B cell (primary cell): Measurements from ENCODE around the gene CBX3. TPM values are rescaled to one million over a fixed set of nuclear protein-coding genes. Genes with fewer than 3 reads are reported as not detected.

ENCODE experiments used
- ATAC-seq: fragments of 200-7000 bp; cut with Tn5 transposase; one replicate; pipeline ENCODE4 v1.10.0; 2021; ENCODE audit warnings: low read depth, mild to moderate bottlenecking, moderate number of reproducible peaks, moderate library complexity
- CTCF ChIA-PET: fragments of 350-600 bp; sonication (Branson Sonifier 250); formaldehyde crosslinking; loops from one replicate; lab custom pipeline; 2021; ENCODE audit warnings: antibody characterized with exemption, inconsistent platforms; lab: Charles Lee
- POLR2A ChIA-PET: fragments of 350-600 bp; sonication (Branson Sonifier 250); formaldehyde crosslinking; loops from one replicate; lab custom pipeline; 2021; ENCODE audit warnings: antibody characterized with exemption; lab: Charles Lee
- DNase-seq: peaks from one replicate; pipeline ENCODE4 v3.0.0; 2013
- H2AFZ ChIP-seq: 2 replicates; pipeline ENCODE4 v1.6.1; 2012; ENCODE audit warnings: mild to moderate bottlenecking, low read depth, low read length; ENCODE audit not compliant: insufficient read depth, poor library complexity, severe bottlenecking
- H3K27ac ChIP-seq, 2 donors: 1 replicate in 1 of 2; 2 replicates in 1 of 2; pipeline ENCODE4 v1.5.1; 2012 to 2013; ENCODE audit warnings: low read length in 2 of 2, mild to moderate bottlenecking in 2 of 2, moderate library complexity in 1 of 2
- H3K27me3 ChIP-seq, 4 experiments: fragments of 200-600 bp in 1 of 4; sonication (generic) in 1 of 4; replicated peaks in 1 of 4; 1 replicate in 2 of 4; 2 replicates in 2 of 4; pipeline versions ENCODE4 v1.6.1 to v1.7.0; 2013 to 2016; ENCODE audit warnings: low read length in 3 of 4, mild to moderate bottlenecking in 2 of 4, mixed read lengths in 1 of 4, moderate library complexity in 1 of 4; ENCODE audit not compliant: insufficient read depth in 4 of 4, control insufficient read depth in 3 of 4; ENCODE audit errors: control extremely low read depth in 1 of 4
- H3K36me3 ChIP-seq, 2 experiments: replicated peaks in 1 of 2; 1 replicate in 1 of 2; 2 replicates in 1 of 2; pipeline versions ENCODE4 v1.6.1 to v1.7.1; 2013; ENCODE audit warnings: low read length in 1 of 2; ENCODE audit not compliant: insufficient read depth in 2 of 2, control insufficient read depth in 1 of 2; ENCODE audit errors: control extremely low read depth in 1 of 2, extremely low read depth in 1 of 2
- H3K4me1 ChIP-seq, 2 donors: fragments of 200-600 bp in 1 of 2; sonication (generic) in 1 of 2; 1 replicate in 1 of 2; 2 replicates in 1 of 2; pipeline versions ENCODE4 v1.5.1 to v1.6.1; 2013 to 2017; ENCODE audit warnings: low read length in 2 of 2; ENCODE audit not compliant: control insufficient read depth in 2 of 2, insufficient read depth in 2 of 2
- H3K4me2 ChIP-seq: replicated peaks from 2 replicates; pipeline ENCODE3; 2012; ENCODE audit warnings: mild to moderate bottlenecking, low read depth, low read length; ENCODE audit not compliant: poor library complexity, severe bottlenecking
- H3K4me3 ChIP-seq, 5 experiments: fragments of 200-600 bp in 1 of 5; sonication (generic) in 1 of 5; 1 replicate in 3 of 5; 2 replicates in 2 of 5; pipeline versions ENCODE4 v1.5.1 to v1.7.0; 2011 to 2016; ENCODE audit warnings: low read length in 4 of 5, mild to moderate bottlenecking in 4 of 5, low read depth in 2 of 5, control low read depth in 1 of 5, moderate library complexity in 1 of 5; ENCODE audit not compliant: insufficient read depth in 1 of 5; ENCODE audit errors: control extremely low read depth in 1 of 5, extremely low read depth in 1 of 5
- H3K79me2 ChIP-seq: fragments of 200-600 bp; sonication (generic); one replicate; pipeline ENCODE4 v1.6.0; 2016; ENCODE audit warnings: low read length; ENCODE audit not compliant: control insufficient read depth, insufficient read depth
- H3K9ac ChIP-seq: fragments of 200-600 bp; sonication (generic); 2 replicates; pipeline ENCODE4 v1.6.1; 2017; ENCODE audit warnings: mild to moderate bottlenecking, low read length, moderate library complexity
- H3K9me3 ChIP-seq, 3 donors: one replicate each; pipeline versions ENCODE4 v1.6.1 to v1.7.1; 2013; ENCODE audit warnings: low read length in 2 of 3; ENCODE audit not compliant: control insufficient read depth in 2 of 3, insufficient read depth in 1 of 3; ENCODE audit errors: control extremely low read depth in 1 of 3
- H4K20me1 ChIP-seq: 2 replicates; pipeline ENCODE4 v1.6.0; 2012; ENCODE audit warnings: mild to moderate bottlenecking, low read length; ENCODE audit not compliant: insufficient read depth, control insufficient read depth, poor library complexity, severe bottlenecking
- H3K27ac Mint-ChIP-seq: one replicate; pipeline ENCODE4 v1.8.0; 2021; ENCODE audit warnings: mixed read lengths
- H3K27me3 Mint-ChIP-seq: one replicate; pipeline ENCODE4 v1.8.0; 2021; ENCODE audit warnings: mixed read lengths
- H3K4me1 Mint-ChIP-seq: one replicate; pipeline ENCODE4 v1.8.0; 2021; ENCODE audit warnings: mixed read lengths
- H3K4me3 Mint-ChIP-seq: one replicate; pipeline ENCODE4 v1.8.0; 2021; ENCODE audit warnings: mixed read lengths
- H3K9me3 Mint-ChIP-seq: one replicate; pipeline ENCODE4 v1.8.0; 2022; ENCODE audit warnings: mixed read lengths; ENCODE audit not compliant: insufficient read depth
- EZH2 ChIP-seq: IDR thresholded peaks from 2 replicates; pipeline ENCODE4 v1.6.1; 2012; ENCODE audit warnings: borderline replicate concordance, low read depth, mild to moderate bottlenecking, moderate library complexity, low read length; ENCODE audit not compliant: insufficient read depth, poor library complexity, severe bottlenecking
- WGBS: methylation state at CpG from one replicate; pipeline ENCODE4 v1.1.5; 2013; ENCODE audit warnings: missing lambda C conversion rate; ENCODE audit not compliant: insufficient coverage; 5-methylcytosine and 5-hydroxymethylcytosine counted together
- intact Hi-C: fragments of 100-400 bp; cut with micrococcal nuclease; formaldehyde crosslinking; loops from one replicate; pipeline ENCODE4 v1.10.0; 2022
- polyA plus RNA-seq: library from polyadenylated mRNA; depleted of rRNA; stranded (reverse); fragments of >200 nt; gene quantifications from 2 replicates; pipeline ENCODE4 v1.2.3, GENCODE V29; 2012
- total RNA-seq, 2 donors: library from RNA; stranded (reverse); fragments of 120-200 nt in 1 of 2; gene quantifications; 1 replicate in 1 of 2; 2 replicates in 1 of 2; pipeline versions ENCODE4 v1.2.3 to v1.2.4, GENCODE V29; 2013 to 2022
- TF ChIP-seq, protein P1 (sequence below): fragments of 200-600 bp; IDR thresholded peaks from one replicate; pipeline ENCODE4 v1.8.0; 2022; ENCODE audit warnings: antibody characterized with exemption, mild to moderate bottlenecking

The CBX3 gene
- total and polyA plus RNA-seq, 2 donors (not counting 1 experiment from before 2014, with no cell fraction given), result 43.9 to 126 TPM

DNA sequence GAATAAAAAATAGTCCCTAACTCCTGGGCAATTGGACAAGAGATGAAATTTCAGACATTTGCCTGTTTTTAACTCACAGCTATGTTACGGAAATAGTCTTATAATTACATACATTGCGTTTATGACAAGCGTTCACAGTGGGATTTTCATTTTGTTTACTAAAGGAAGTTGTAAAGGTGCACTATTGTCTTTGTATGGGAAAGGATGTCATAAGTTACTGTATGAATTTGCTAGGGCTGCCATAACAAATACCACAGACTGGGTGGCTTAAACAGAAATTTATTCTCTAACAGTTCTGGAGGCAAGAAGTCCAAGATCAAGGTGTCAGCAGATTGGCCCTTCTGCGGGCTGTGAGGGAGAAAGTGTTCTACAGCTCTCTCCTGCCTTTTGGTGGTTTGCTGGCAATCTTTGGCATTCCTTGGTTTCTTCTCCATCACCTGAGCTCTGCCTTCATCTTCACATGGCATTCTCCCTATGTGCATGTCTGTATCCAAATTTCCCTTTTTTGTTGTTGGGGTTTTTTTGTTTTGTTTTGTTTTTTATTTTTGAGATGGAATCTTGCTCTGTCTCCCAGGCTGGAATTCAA, 43.9 kb upstream of the CBX3 start:
- DNase-seq, result no peak
- Mint-ChIP-seq H3K9me3 (no peaks in the 10 kb centered on the region), H3K4me1 (peaks cover 57% of the 10 kb centered on the region), H3K27me3 (no peaks in the 10 kb centered on the region), H3K4me3 (peak overlapping the region; percentile 85), H3K27ac (no peak overlapping the region)
- WGBS, result 100% methylated on average over 1 of the region's 4 CpGs
- TF ChIP-seq, protein P1, sequence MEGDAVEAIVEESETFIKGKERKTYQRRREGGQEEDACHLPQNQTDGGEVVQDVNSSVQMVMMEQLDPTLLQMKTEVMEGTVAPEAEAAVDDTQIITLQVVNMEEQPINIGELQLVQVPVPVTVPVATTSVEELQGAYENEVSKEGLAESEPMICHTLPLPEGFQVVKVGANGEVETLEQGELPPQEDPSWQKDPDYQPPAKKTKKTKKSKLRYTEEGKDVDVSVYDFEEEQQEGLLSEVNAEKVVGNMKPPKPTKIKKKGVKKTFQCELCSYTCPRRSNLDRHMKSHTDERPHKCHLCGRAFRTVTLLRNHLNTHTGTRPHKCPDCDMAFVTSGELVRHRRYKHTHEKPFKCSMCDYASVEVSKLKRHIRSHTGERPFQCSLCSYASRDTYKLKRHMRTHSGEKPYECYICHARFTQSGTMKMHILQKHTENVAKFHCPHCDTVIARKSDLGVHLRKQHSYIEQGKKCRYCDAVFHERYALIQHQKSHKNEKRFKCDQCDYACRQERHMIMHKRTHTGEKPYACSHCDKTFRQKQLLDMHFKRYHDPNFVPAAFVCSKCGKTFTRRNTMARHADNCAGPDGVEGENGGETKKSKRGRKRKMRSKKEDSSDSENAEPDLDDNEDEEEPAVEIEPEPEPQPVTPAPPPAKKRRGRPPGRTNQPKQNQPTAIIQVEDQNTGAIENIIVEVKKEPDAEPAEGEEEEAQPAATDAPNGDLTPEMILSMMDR, result no peak
- TF ChIP-seq EZH2, result no peak
- Histone ChIP-seq H3K79me2 (no peaks in the 10 kb centered on the region), H3K9me3 (peaks cover 0 to 3% (median 0%) of the 10 kb centered on the region in 3 donors), H3K36me3 (no peaks in the 10 kb centered on the region), H2AFZ (no peak overlapping the region), H3K4me3 (no peak overlapping the region), H3K9ac (no peak overlapping the region), H4K20me1 (no peaks in the 10 kb centered on the region), H3K4me2 (peak overlapping the region; percentile 70), H3K27ac (no peak overlapping the region), H3K27me3 (no peaks in the 10 kb centered on the region), H3K4me1 (peaks cover 38 to 47% of the 10 kb centered on the region in 2 donors)
- CTCF ChIA-PET, result interaction anchor here (0.7 to 2.9 kb wide), 5 partner anchors 11 to 212 kb away, joined by 3 to 13 read pairs (median 4); no protein-coding TSS in a partner anchor
- no peak for ATAC-seq
- intact Hi-C loops, result loop anchor here (2.0 to 5.0 kb wide), 2 partner anchors 35 to 260 kb away; no protein-coding TSS in a partner anchor
- POLR2A ChIA-PET, result interaction anchor here (1.1 kb wide), 1 partner anchor 42 kb away, joined by 3 read pairs; no protein-coding TSS in a partner anchor

GRCh38 chr7:26159243-26159642, 42.3 kb upstream of the CBX3 start:
- TF ChIP-seq EZH2, result no peak
- TF ChIP-seq, protein P1, result no peak
- Histone ChIP-seq H3K27me3 (no peaks in the 10 kb centered on the region), H3K9ac (no peak overlapping the region), H3K9me3 (peaks cover 0 to 3% (median 0%) of the 10 kb centered on the region in 3 donors), H4K20me1 (no peaks in the 10 kb centered on the region), H2AFZ (no peak overlapping the region), H3K4me3 (no peak overlapping the region), H3K4me2 (no peak overlapping the region), H3K36me3 (no peaks in the 10 kb centered on the region), H3K27ac (no peak overlapping the region), H3K79me2 (no peaks in the 10 kb centered on the region), H3K4me1 (peaks cover 27 to 33% of the 10 kb centered on the region in 2 donors)
- ChIA-PET CTCF (interaction anchor here (0.8 to 2.0 kb wide), 4 partner anchors 43 to 268 kb away, joined by 3 to 11 read pairs (median 3); no protein-coding TSS in a partner anchor), POLR2A (no interaction called here)
- Mint-ChIP-seq H3K4me3 (no peak overlapping the region), H3K9me3 (no peaks in the 10 kb centered on the region), H3K4me1 (peaks cover 44% of the 10 kb centered on the region), H3K27me3 (no peaks in the 10 kb centered on the region), H3K27ac (no peak overlapping the region)
- ATAC-seq, result no peak
- intact Hi-C loops, result loop anchor here (5.0 kb wide), 1 partner anchor 262 kb away; no protein-coding TSS in a partner anchor
- DNase-seq, result no peak
- 100% methylated on average over 2 of the region's 2 CpGs for WGBS
